D721Med (cell line): ENCODE data around the gene STK11IP.

Experiments used
- DNase-seq: peaks from one replicate; pipeline ENCODE4 v3.0.0; 2011; ENCODE audit warnings: low spot score; ENCODE audit not compliant: insufficient read length
- FAIRE-seq: peaks from 2 replicates; lab custom pipeline; 2011; peaks lifted over from hg19 to GRCh38; lab: Jason Lieb, UNC
- TF ChIP-seq, protein P1 (sequence below): IDR thresholded peaks from 2 replicates; pipeline ENCODE4 v1.5.1; 2012; ENCODE audit warnings: mild to moderate bottlenecking, control low read depth; ENCODE audit not compliant: insufficient read depth; ENCODE audit errors: missing control alignments

STK11IP gene

GRCh38 chr2:219661955-219662395 lies 64.3 kb downstream of the STK11IP start:
- FAIRE-seq (no peak), DNase-seq (no peak)
- TF ChIP-seq, protein P1, sequence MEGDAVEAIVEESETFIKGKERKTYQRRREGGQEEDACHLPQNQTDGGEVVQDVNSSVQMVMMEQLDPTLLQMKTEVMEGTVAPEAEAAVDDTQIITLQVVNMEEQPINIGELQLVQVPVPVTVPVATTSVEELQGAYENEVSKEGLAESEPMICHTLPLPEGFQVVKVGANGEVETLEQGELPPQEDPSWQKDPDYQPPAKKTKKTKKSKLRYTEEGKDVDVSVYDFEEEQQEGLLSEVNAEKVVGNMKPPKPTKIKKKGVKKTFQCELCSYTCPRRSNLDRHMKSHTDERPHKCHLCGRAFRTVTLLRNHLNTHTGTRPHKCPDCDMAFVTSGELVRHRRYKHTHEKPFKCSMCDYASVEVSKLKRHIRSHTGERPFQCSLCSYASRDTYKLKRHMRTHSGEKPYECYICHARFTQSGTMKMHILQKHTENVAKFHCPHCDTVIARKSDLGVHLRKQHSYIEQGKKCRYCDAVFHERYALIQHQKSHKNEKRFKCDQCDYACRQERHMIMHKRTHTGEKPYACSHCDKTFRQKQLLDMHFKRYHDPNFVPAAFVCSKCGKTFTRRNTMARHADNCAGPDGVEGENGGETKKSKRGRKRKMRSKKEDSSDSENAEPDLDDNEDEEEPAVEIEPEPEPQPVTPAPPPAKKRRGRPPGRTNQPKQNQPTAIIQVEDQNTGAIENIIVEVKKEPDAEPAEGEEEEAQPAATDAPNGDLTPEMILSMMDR, result no peak

DNA sequence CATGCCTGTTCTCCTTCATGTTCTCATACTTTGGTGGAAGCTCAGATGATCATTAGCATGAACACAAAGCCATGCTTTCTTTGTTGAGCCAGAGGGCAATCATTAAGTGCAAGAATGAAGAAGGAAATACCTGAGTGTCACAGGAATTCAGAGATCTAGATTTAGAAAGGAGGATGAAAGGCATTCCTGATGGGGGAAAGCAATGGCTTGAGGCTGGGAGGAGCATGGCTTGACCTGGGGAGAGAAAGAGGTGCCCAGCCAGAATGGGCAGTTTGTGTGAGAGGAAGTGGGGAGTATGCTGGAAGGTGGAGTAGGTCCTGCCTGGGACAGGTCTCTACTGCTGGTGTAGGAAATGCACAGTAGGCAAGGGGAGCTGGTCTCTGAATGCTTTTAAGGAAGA lies 64.9 kb downstream of the STK11IP start:
- no peak for FAIRE-seq
- no peak for DNase-seq
- TF ChIP-seq, protein P1, result no peak

DNA sequence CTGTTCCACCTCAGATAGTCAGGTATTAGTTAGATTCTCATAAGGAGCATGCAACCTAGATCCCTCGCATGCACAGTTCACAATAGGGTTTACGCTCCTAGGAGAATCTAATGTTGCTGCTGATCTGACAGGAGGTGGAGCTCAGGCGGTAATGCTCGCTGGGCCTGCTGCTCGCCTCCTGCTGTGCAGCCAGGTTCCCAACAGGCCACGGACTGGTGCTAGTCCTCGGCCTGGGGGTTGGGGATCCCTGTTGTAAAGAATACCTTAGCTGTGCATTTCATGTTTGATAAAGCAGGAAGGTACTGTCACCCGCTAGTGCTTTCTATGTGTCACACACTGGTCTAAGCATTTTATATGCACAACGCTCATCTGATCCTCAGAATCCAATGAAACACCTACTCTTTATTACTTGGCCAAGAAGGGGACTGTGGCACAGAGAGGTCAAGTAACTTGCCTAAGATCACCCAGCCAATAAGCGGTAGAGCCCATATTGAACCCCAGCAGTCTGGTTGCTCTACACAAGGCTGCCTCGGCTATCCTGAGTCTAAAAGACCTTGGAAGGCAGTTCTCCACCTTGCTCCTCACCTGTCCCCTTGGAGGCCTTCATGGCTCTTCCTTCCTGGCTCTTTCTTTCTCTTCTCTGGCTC lies 65.6 kb downstream of the STK11IP start:
- DNase-seq (no peak), FAIRE-seq (no peak)
- TF ChIP-seq, protein P1, result no peak

- no peak for DNase-seq
- FAIRE-seq, result no peak
- TF ChIP-seq, protein P1, result no peak
Observed at GRCh38 chr2:219664041-219664440, 66.4 kb downstream of the STK11IP start.

DNA sequence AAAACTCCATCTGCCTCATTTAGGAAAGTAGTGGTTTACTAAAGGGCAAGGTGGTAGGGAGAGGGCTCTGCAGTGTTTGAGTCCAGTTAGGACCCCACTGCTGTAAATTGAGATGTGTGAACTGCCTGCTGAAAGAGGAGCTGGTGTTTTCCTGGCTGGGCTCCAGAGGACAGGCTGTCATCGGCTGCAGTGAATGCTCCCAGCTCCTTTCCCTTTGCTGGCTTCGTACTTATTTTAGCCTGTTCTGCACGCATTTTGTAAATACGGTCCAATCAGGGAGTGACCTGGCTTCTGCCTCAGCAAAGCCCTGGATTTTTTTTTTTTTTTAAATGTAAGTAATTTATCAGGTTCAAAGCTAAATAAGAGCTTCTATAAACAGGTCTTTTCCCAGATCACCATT lies 67.3 kb downstream of the STK11IP start:
- DNase-seq (no peak), FAIRE-seq (no peak)

DNA sequence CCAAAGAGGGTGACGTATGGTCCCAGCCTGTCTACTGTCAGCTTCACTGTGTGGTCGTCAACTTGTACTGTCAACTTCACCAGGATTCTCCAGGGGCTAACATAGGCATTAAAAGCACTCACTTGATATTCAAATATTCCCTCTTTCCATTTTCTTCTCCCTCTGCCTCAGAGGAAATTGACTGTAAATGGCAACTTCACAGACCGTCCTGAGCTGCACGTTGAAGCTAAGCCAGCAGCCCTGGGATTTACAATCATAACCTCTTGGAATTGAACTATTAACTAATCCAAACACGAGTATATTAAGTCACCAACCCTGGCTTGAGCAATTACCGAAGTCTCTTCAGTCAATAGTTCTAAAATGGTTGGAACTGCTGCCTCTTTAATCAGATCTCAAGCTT lies 68.3 kb downstream of the STK11IP start:
- FAIRE-seq (no peak), DNase-seq (no peak)
- TF ChIP-seq, protein P1, result no peak

More for the DNA sequence above, 67.3 kb downstream of the STK11IP start:
- TF ChIP-seq, protein P1, result no peak
